Lung (tissue), 12 donors: ENCODE results near the gene BCAT1. TPM values are rescaled to one million over a fixed set of nuclear protein-coding genes. Genes with fewer than 3 reads are reported as not detected.
"Not testable (repeated sequence)": the region's sequence is repeated elsewhere in the genome, so short reads cannot be mapped to it uniquely, and the experiment has no call there.

Experiments
- ATAC-seq: fragments of 200-7000 bp; cut with Tn5 transposase; one replicate; pipeline ENCODE4 v1.9.1; 2020; ENCODE audit warnings: moderate number of reproducible peaks; ENCODE audit not compliant: insufficient read depth, low FRiP score
- DNase-seq, 3 donors: peaks; one replicate each; pipeline ENCODE4 v3.0.0-alpha.2; 2013 to 2017
- H3K27ac ChIP-seq, 2 donors: one replicate each; pipeline ENCODE4 v1.5.1; 2013; ENCODE audit warnings: mild to moderate bottlenecking in 2 of 2, moderate library complexity in 2 of 2, control low read depth in 1 of 2, inconsistent platforms in 1 of 2, low read depth in 1 of 2, low read length in 1 of 2
- H3K27me3 ChIP-seq, 3 donors: one replicate each; pipeline ENCODE4 v1.5.1; 2013; ENCODE audit warnings: low read length in 2 of 3; ENCODE audit not compliant: control insufficient read depth in 3 of 3, insufficient read depth in 3 of 3
- H3K36me3 ChIP-seq, 4 donors: one replicate each; pipeline ENCODE4 v1.5.1; 2013; ENCODE audit warnings: low read length in 4 of 4, mild to moderate bottlenecking in 1 of 4, moderate library complexity in 1 of 4; ENCODE audit not compliant: control insufficient read depth in 4 of 4, insufficient read depth in 4 of 4
- H3K4me1 ChIP-seq, 5 donors: one replicate each; pipeline ENCODE4 v1.5.1; 2013; ENCODE audit warnings: low read length in 5 of 5, mild to moderate bottlenecking in 2 of 5, moderate library complexity in 1 of 5; ENCODE audit not compliant: control insufficient read depth in 5 of 5, insufficient read depth in 5 of 5
- H3K4me3 ChIP-seq: one replicate; pipeline ENCODE4 v1.5.1; 2013; ENCODE audit warnings: mild to moderate bottlenecking, control low read depth, moderate library complexity
- H3K9ac ChIP-seq, 2 donors: one replicate each; pipeline ENCODE4 v1.5.1; 2013; ENCODE audit warnings: low read length in 2 of 2, control low read depth in 1 of 2; ENCODE audit not compliant: insufficient read depth in 1 of 2
- H3K9me3 ChIP-seq, 4 donors: one replicate each; pipeline ENCODE4 v1.5.1; 2013; ENCODE audit warnings: low read length in 3 of 4, mild to moderate bottlenecking in 1 of 4, moderate library complexity in 1 of 4; ENCODE audit not compliant: control insufficient read depth in 4 of 4, insufficient read depth in 3 of 4
- WGBS, 2 donors: extraction: QIAGEN DNeasy Blood & Tissue Kit; methylation state at CpG; one replicate each; pipeline ENCODE4 v1.1.7; 2013; 5-methylcytosine and 5-hydroxymethylcytosine counted together
- polyA plus RNA-seq, 2 donors: library from polyadenylated mRNA; stranded (reverse); fragments of 200-250 nt; gene quantifications; one replicate each; pipeline ENCODE4 v1.2.1, GENCODE V29; 2013
- total RNA-seq, 2 donors: library from RNA; depleted of rRNA in 1 of 2; stranded (reverse); fragments of >200 nt in 1 of 2; gene quantifications; one replicate each; pipeline ENCODE4 v1.2.1, GENCODE V29; 2014 to 2021
- TF ChIP-seq, protein P1 (sequence below): IDR thresholded peaks from 2 replicates; pipeline ENCODE4 v1.5.1; 2012; ENCODE audit warnings: mild to moderate bottlenecking; ENCODE audit errors: control extremely low read depth, extremely low read depth
- donor health status: control.
- donor health status: control.
- donor health status: Bipolar disorder and iron deficiency.
- donor health status: healthy.
- donor health status: DM: yes; HTN: yes; CAD: no.

Gene BCAT1
- total and polyA plus RNA-seq, 4 donors = 11.7 to 94.9 (median 40.9) TPM

DNA sequence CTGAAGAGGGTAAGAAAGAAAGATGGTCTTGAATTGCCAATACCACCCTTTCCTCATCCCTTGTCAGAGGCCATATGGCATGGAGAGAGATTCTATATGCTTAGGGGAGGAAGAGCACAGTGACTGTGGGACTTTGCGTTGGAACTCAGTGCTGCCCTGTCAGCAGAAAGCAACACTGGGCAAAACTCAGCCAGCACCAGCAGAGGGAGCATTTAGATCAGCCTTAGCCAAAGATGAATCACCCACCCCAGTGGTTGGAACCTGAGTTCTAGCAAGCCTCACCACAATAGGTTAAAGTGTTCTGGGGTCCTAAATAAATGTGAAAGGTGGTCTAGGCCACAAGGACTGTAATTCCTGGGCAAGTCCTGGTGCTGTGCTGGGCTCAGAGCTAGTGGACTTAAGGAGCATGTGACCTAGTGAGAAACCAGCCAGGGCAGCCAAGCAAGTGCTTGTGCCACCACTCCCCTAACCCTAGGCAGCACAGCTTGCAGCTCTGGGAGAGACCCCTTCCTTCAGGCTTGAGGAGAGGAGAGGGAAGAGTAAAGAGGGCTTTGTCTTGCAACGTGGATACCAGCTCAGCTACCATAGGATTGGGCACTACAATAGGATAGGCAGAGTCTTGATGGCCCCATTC is 11.4 kb upstream of the BCAT1 start:
- H3K27me3 ChIP-seq = no peaks in the 10 kb centered on the region
- TF ChIP-seq, protein P1, sequence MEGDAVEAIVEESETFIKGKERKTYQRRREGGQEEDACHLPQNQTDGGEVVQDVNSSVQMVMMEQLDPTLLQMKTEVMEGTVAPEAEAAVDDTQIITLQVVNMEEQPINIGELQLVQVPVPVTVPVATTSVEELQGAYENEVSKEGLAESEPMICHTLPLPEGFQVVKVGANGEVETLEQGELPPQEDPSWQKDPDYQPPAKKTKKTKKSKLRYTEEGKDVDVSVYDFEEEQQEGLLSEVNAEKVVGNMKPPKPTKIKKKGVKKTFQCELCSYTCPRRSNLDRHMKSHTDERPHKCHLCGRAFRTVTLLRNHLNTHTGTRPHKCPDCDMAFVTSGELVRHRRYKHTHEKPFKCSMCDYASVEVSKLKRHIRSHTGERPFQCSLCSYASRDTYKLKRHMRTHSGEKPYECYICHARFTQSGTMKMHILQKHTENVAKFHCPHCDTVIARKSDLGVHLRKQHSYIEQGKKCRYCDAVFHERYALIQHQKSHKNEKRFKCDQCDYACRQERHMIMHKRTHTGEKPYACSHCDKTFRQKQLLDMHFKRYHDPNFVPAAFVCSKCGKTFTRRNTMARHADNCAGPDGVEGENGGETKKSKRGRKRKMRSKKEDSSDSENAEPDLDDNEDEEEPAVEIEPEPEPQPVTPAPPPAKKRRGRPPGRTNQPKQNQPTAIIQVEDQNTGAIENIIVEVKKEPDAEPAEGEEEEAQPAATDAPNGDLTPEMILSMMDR = peak; percentile 21
- H3K27ac ChIP-seq = no peak overlapping the region
- 42 to 60% methylated on average over 2 of the region's 2 CpGs for WGBS, 2 donors
- H3K36me3 ChIP-seq = no peaks in the 10 kb centered on the region
- DNase-seq (peak in 1 of 3 donors; percentile 28), ATAC-seq (peak; percentile 83)
- H3K4me1 ChIP-seq = no peaks in the 10 kb centered on the region
- no peak overlapping the region for H3K4me3 ChIP-seq
- peaks cover 0 to 7% (median under 1%) of the 10 kb centered on the region in 4 donors for H3K9me3 ChIP-seq
- no peak overlapping the region for H3K9ac ChIP-seq

DNA sequence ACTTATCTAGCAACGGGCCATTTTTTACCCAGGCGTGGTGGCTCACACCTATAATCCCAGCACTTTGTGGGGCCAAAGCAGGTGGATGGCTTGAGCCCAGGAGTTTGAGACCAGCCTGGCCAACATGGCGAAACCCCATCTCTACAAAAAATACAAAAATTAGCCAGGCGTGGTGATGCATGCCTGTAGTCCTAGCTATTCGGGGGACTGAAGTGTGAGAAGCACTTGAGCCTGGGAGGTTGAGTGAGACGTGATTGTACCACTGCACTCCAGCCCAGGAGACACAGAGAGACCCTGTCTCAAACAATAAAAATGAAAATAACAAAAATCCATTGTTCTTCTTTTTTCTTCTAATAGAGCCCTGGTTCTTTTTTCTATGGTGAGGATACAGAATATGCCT is 7.5 kb upstream of the BCAT1 start:
- H3K4me1 ChIP-seq, H3K4me3 ChIP-seq, H3K36me3 ChIP-seq, DNase-seq, H3K27me3 ChIP-seq, H3K9ac ChIP-seq, H3K9me3 ChIP-seq, ATAC-seq, H3K27ac ChIP-seq: not testable (repeated sequence)
- WGBS, 2 donors = 92 to 93% methylated on average over 6 of the region's 6 CpGs

DNA sequence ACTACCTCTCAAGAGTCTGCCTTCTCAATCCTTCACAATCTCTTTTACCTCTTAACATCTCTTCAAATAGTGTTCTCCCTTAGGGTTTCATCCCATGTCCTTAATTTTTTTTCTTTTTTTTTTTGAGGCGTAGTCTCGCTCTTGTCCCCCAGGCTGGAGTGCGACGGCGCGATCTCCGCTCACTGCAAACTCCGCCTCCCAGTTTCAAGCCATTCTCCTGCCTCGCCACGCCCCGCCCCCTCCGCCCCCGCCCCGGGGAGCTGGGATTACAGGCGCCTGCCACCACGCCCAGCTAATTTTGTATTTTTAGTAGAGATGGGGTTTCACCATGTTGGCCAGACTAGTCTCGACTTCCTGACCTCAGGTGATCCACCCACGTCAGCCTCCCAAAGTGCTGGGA is 7.0 kb upstream of the BCAT1 start:
- 93 to 95% methylated on average over 18 of the region's 18 CpGs for WGBS, 2 donors

DNA sequence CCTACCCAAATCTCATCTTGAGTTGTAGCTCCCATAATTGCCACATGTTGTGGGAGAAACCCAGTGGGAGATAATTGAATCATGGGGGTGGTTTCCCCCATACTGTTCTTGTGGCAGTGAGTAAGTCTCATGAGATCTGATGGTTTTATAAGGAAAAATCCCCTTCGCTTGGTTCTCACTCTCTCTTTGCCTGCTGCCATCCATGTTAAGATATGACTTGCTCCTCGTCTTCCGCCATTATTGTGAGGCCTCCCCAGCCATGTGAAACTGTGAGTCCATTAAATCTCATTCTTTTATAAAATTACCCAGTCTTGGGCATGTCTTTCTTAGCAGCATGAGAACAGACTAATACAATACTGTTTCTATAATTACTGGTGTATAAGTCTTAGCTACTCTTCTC is 6.5 kb upstream of the BCAT1 start:
- peaks cover 0 to 3% (median 0%) of the 10 kb centered on the region in 4 donors for H3K9me3 ChIP-seq
- 94% methylated on average over 3 of the region's 3 CpGs for WGBS, 2 donors
- no peak overlapping the region for H3K9ac ChIP-seq
- no peak for DNase-seq
- H3K27me3 ChIP-seq = no peaks in the 10 kb centered on the region
- H3K4me1 ChIP-seq = peaks cover 0 to 5% (median 0%) of the 10 kb centered on the region in 5 donors
- TF ChIP-seq, protein P1 = no peak
- ATAC-seq = no peak
- H3K4me3 ChIP-seq = no peak overlapping the region
- no peak overlapping the region for H3K27ac ChIP-seq
- no peaks in the 10 kb centered on the region for H3K36me3 ChIP-seq

More for the DNA sequence above, 7.0 kb upstream of the BCAT1 start:
- Histone ChIP-seq H3K36me3 (no peaks in the 10 kb centered on the region), H3K4me3 (no peak overlapping the region), H3K9me3 (peaks cover 0 to 3% (median 0%) of the 10 kb centered on the region in 4 donors), H3K27ac (no peak overlapping the region), H3K4me1 (peaks cover 0 to under 1% (median 0%) of the 10 kb centered on the region in 5 donors), H3K27me3 (no peaks in the 10 kb centered on the region), H3K9ac (no peak overlapping the region)
- TF ChIP-seq, protein P1 = no peak
- ATAC-seq = no peak
- DNase-seq = no peak
